MM.1S (cell line): ENCODE data around the gene PDZD8.
A peak's percentile ranks its signal among the peaks of the same experiment; 100 is the strongest.

Source experiments
- DNase-seq: peaks from one replicate; pipeline ENCODE4 v3.0.0-alpha.2; 2015
- H2AFZ ChIP-seq: fragments of 300-600 bp; sonication (generic); 2 replicates; pipeline ENCODE4 v1.6.0; 2016; ENCODE audit warnings: antibody characterized with exemption, low read length
- H3F3A ChIP-seq: fragments of 300-600 bp; sonication (generic); 2 replicates; pipeline ENCODE4 v1.6.1; 2016; ENCODE audit warnings: mild to moderate bottlenecking, antibody characterized with exemption, low read length, moderate library complexity, mixed read lengths; ENCODE audit not compliant: insufficient read depth
- H3K27ac ChIP-seq: fragments of 300-600 bp; sonication (generic); 2 replicates; pipeline ENCODE4 v1.5.1; 2016; ENCODE audit warnings: mild to moderate bottlenecking, low read length
- H3K27me3 ChIP-seq: fragments of 300-600 bp; sonication (generic); replicated peaks from 2 replicates; pipeline ENCODE4 v1.6.0; 2016; ENCODE audit warnings: low read length; ENCODE audit not compliant: insufficient read depth
- H3K36me3 ChIP-seq: fragments of 300-600 bp; sonication (generic); replicated peaks from 2 replicates; pipeline ENCODE4 v1.6.1; 2016; ENCODE audit warnings: mild to moderate bottlenecking, low read length, mixed read lengths; ENCODE audit not compliant: insufficient read depth
- H3K4me1 ChIP-seq: fragments of 300-600 bp; sonication (generic); 2 replicates; pipeline ENCODE4 v1.6.1; 2016; ENCODE audit warnings: low read length, mixed read lengths
- H3K4me2 ChIP-seq: fragments of 300-600 bp; sonication (generic); 2 replicates; pipeline ENCODE4 v1.6.0; 2016; ENCODE audit warnings: low read depth, low read length
- H3K4me3 ChIP-seq: fragments of 300-600 bp; sonication (generic); 2 replicates; pipeline ENCODE4 v1.5.1; 2016; ENCODE audit warnings: low read length, mixed read lengths
- H3K79me2 ChIP-seq: fragments of 300-600 bp; sonication (generic); 2 replicates; pipeline ENCODE4 v1.6.1; 2016; ENCODE audit warnings: mixed run types, low read length, mixed read lengths
- H3K9ac ChIP-seq: fragments of 300-600 bp; sonication (generic); 2 replicates; pipeline ENCODE4 v1.6.1; 2016; ENCODE audit warnings: low read length, mixed read lengths
- H3K9me2 ChIP-seq: fragments of 300-600 bp; sonication (generic); replicated peaks from 2 replicates; pipeline ENCODE4 v1.6.1; 2016; ENCODE audit warnings: mild to moderate bottlenecking, low read length, mixed read lengths; ENCODE audit not compliant: insufficient read depth
- H3K9me3 ChIP-seq: fragments of 300-600 bp; sonication (generic); replicated peaks from 2 replicates; pipeline ENCODE4 v1.6.1; 2016; ENCODE audit warnings: mild to moderate bottlenecking, low read length, mixed read lengths; ENCODE audit not compliant: insufficient read depth
- H4K20me1 ChIP-seq: fragments of 300-600 bp; sonication (generic); 2 replicates; pipeline ENCODE4 v1.6.1; 2016; ENCODE audit warnings: mild to moderate bottlenecking, low read length, moderate library complexity, mixed read lengths; ENCODE audit not compliant: insufficient read depth
- CTCF ChIP-seq: fragments of 300-600 bp; sonication (generic); IDR thresholded peaks from 2 replicates; pipeline ENCODE4 v1.5.1; 2016; ENCODE audit warnings: antibody characterized with exemption, low read length, mixed read lengths
- EZH2 ChIP-seq: fragments of 300-600 bp; sonication (generic); optimal IDR thresholded peaks from 2 replicates; pipeline ENCODE3; 2017; ENCODE audit warnings: low read depth, mild to moderate bottlenecking, antibody characterized with exemption, low read length, mixed read lengths
- EZH2phosphoT487 ChIP-seq: fragments of 300-600 bp; sonication (generic); IDR thresholded peaks from 2 replicates; pipeline ENCODE4 v1.6.1; 2018; ENCODE audit warnings: antibody characterized with exemption, low read length

Gene PDZD8

GRCh38 chr10:117390420-117390819, 15.2 kb upstream of the PDZD8 start:
- H3K4me3 ChIP-seq: no peak overlapping the region
- no peaks in the 10 kb centered on the region for H3K9me2 ChIP-seq
- no peaks in the 10 kb centered on the region for H3K9me3 ChIP-seq
- H3K27me3 ChIP-seq: no peaks in the 10 kb centered on the region
- H3K9ac ChIP-seq: no peak overlapping the region
- DNase-seq: no peak
- no peaks in the 10 kb centered on the region for H4K20me1 ChIP-seq
- H3K4me1 ChIP-seq: no peaks in the 10 kb centered on the region
- no peak overlapping the region for H3K27ac ChIP-seq
- H3K36me3 ChIP-seq: no peaks in the 10 kb centered on the region
- TF ChIP-seq EZH2: no peak
- no peak for TF ChIP-seq CTCF
- no peak for TF ChIP-seq EZH2phosphoT487
- H2AFZ ChIP-seq: no peak overlapping the region
- H3F3A ChIP-seq: no peaks in the 10 kb centered on the region
- no peak overlapping the region for H3K4me2 ChIP-seq
- no peaks in the 10 kb centered on the region for H3K79me2 ChIP-seq

GRCh38 chr10:117386805-117387204, 11.6 kb upstream of the PDZD8 start:
- DNase-seq: no peak
- no peak overlapping the region for H3K27ac ChIP-seq
- H3K79me2 ChIP-seq: no peaks in the 10 kb centered on the region
- TF ChIP-seq EZH2 (no peak), EZH2phosphoT487 (no peak)
- H3K9me2 ChIP-seq: no peaks in the 10 kb centered on the region
- no peaks in the 10 kb centered on the region for H3F3A ChIP-seq
- H4K20me1 ChIP-seq: no peaks in the 10 kb centered on the region
- H3K4me2 ChIP-seq: no peak overlapping the region
- no peaks in the 10 kb centered on the region for H3K36me3 ChIP-seq
- H3K4me1 ChIP-seq: no peaks in the 10 kb centered on the region
- no peak overlapping the region for H2AFZ ChIP-seq
- no peak overlapping the region for H3K4me3 ChIP-seq
- H3K9me3 ChIP-seq: no peaks in the 10 kb centered on the region
- H3K27me3 ChIP-seq: no peaks in the 10 kb centered on the region
- no peak overlapping the region for H3K9ac ChIP-seq

DNA sequence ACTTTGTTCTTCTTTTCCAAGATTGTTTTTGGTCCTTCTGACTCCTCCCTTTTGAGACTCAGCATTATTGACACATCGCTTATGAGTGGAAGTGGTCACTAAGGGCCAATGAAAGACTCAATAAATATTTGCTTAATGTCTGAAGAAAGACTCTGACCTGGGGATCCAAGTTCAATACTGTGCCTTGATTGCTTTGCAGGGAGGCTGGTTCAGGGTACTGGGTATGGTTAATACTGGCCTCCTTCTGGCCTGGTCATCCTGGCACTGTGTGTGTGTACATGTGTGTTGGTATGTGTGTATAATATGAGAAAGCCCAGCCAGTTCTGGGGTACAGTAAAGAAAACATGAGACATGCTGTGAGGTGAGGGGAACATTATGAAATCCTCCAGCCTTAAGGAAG, 7.6 kb upstream of the PDZD8 start:
- Histone ChIP-seq H3K9me3 (no peaks in the 10 kb centered on the region), H4K20me1 (no peaks in the 10 kb centered on the region), H3F3A (no peaks in the 10 kb centered on the region), H2AFZ (no peak overlapping the region), H3K4me3 (no peak overlapping the region), H3K9me2 (no peaks in the 10 kb centered on the region), H3K9ac (no peak overlapping the region), H3K4me2 (no peak overlapping the region), H3K27ac (no peak overlapping the region), H3K36me3 (no peaks in the 10 kb centered on the region), H3K79me2 (no peaks in the 10 kb centered on the region), H3K4me1 (no peaks in the 10 kb centered on the region), H3K27me3 (no peaks in the 10 kb centered on the region)
- no peak for DNase-seq
- TF ChIP-seq EZH2phosphoT487: no peak
- TF ChIP-seq CTCF: no peak
- no peak for TF ChIP-seq EZH2

DNA sequence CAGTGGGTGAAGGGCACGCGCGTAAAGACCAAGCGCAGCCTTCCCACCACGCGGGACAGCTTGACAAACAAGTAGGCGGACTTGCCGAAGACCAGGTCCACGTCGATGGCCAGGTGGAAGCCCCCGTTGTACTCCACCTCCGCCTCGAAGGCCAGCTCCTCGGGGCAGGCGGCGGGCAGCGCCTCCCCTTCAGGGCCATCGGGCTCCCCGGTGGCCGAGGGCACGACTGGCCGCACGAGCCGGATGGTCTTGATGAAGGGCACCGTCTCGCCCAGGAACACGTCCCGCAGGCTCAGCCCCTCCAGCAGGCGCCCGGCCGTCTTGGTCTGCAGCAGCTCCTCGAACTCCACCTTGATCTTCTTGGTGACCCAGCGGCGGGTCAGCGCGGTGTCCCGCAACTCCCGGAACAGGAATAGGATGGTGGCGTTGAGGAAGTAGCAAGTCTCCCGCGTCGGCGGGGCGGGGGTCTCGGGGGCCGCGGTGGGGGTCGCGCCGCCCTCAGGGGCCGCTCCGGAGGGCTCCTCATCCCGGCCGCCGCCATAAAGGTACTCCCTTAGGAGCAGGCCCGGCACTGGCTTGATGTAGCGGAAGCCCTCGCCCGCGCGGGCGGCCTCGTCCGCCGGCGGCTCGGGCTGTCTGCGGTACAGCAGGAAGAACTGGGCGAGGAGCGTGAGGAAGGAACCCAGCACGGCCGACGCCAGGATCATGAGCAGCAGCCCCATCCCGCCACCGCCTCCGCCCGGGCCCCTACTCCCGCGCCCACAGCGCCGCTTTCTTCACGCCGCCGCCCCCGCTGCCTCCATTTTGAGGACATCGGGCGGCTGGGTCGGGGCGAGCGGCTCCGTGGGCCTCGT, 507 bp downstream of the PDZD8 start:
- H3K4me3 ChIP-seq: peak overlapping the region; percentile 91
- H3K4me2 ChIP-seq: peak overlapping the region; percentile 97
- no peaks in the 10 kb centered on the region for H3K9me2 ChIP-seq
- DNase-seq: peak; percentile 45
- peak overlapping the region; percentile 43; the same call in 1 of the 2 replicates for H3K27ac ChIP-seq
- H3K9me3 ChIP-seq: no peaks in the 10 kb centered on the region
- H3K9ac ChIP-seq: peak overlapping the region; percentile 77
- no peaks in the 10 kb centered on the region for H3F3A ChIP-seq
- no peaks in the 10 kb centered on the region; the same call in 1 of the 2 replicates for H4K20me1 ChIP-seq
- H2AFZ ChIP-seq: peak overlapping the region; percentile 65
- no peaks in the 10 kb centered on the region for H3K27me3 ChIP-seq
- H3K36me3 ChIP-seq: no peaks in the 10 kb centered on the region
- TF ChIP-seq EZH2phosphoT487: no peak
- no peak for TF ChIP-seq CTCF
- TF ChIP-seq EZH2: no peak
- peaks cover 51% of the 10 kb centered on the region for H3K79me2 ChIP-seq
- H3K4me1 ChIP-seq: 0 out of 2 replicates have a peak, but pooled peaks cover 4% of the 10 kb centered on the region
